Body of pancreas (tissue), 4 donors: ENCODE measurements around the gene NUBP1.
A peak's percentile ranks its signal among the peaks of the same experiment; 100 is the strongest.

Experiments
- POLR2A ChIP-seq, 3 donors: fragments of 450-650 bp; IDR thresholded peaks; one replicate each; pipeline ENCODE4 v1.6.1; 2016; ENCODE audit warnings: antibody characterized with exemption in 3 of 3, mild to moderate bottlenecking in 2 of 3
- TF ChIP-seq, protein P1 (sequence below), 7 experiments: fragments of 450-650 bp in 4 of 7; fragments of 200-600 bp in 3 of 7; sonication (generic) in 3 of 7; IDR thresholded peaks; one replicate each; pipeline ENCODE4 v1.5.1; 2016 to 2019; ENCODE audit warnings: antibody characterized with exemption in 7 of 7

DNA sequence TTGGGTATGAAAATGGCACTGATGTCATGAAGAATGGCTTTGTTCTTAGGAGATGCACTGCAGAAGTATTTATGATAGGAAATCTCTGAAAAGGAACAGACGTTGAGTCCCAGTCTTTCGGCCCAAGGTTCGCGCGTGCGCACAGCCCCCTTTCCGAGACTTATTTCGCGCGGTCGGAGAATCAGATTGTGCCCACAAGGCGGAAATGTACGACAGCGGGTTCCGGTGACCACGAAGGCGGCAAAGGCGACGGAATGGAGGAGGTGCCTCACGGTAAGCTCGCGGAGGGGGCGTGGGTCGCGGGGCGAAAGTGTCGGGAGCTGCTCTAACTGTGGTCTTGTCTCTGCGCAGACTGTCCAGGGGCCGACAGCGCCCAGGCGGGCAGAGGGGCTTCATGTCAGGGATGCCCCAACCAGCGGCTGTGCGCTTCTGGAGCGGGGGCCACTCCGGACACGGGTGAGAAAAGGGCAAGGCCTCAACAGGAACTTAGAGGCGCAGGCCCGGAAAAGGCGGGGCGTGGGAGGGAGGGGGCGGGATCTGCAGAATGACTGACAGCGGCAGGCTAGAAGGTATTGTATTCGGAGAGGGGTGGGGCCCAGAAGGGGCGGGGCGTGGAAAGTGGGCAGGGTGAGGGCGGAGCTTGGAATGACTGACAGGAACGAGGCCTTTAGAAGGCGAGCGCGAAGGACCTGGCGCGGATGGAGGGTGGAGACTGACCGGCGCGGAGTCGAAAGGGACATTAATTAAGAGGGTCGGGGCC, at the start of gene NUBP1:
- TF ChIP-seq, protein P1, sequence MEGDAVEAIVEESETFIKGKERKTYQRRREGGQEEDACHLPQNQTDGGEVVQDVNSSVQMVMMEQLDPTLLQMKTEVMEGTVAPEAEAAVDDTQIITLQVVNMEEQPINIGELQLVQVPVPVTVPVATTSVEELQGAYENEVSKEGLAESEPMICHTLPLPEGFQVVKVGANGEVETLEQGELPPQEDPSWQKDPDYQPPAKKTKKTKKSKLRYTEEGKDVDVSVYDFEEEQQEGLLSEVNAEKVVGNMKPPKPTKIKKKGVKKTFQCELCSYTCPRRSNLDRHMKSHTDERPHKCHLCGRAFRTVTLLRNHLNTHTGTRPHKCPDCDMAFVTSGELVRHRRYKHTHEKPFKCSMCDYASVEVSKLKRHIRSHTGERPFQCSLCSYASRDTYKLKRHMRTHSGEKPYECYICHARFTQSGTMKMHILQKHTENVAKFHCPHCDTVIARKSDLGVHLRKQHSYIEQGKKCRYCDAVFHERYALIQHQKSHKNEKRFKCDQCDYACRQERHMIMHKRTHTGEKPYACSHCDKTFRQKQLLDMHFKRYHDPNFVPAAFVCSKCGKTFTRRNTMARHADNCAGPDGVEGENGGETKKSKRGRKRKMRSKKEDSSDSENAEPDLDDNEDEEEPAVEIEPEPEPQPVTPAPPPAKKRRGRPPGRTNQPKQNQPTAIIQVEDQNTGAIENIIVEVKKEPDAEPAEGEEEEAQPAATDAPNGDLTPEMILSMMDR (IDR thresholded peaks at IDR 0.05), result peak in 1 of 7 experiments; percentile 13
- peak; percentile 78 to 94 (median 93) for TF ChIP-seq POLR2A (IDR thresholded peaks at IDR 0.05)
